ENCODE data around the gene DDX24. TPM values are rescaled to one million over a fixed set of nuclear protein-coding genes. Genes with fewer than 3 reads are reported as not detected.
A peak's percentile ranks its signal among the peaks of the same experiment; 100 is the strongest.

The DDX24 gene
- total RNA-seq, 2 donors from 2014 or later = 48.0 to 95.6 TPM

- Histone ChIP-seq H3K27ac (peak overlapping the region; percentile 69 to 85 (median 74)), H3K4me1 (peaks cover 51% of the 10 kb centered on the region), H3K27me3 (no peaks in the 10 kb centered on the region), H3K9me3 (no peaks in the 10 kb centered on the region), H3K36me3 (replicated peaks in 1 of 2; ENCODE audit: insufficient read depth in 1 of 2, low read depth in 2 of 2) (peaks cover 0 to 4% of the 10 kb centered on the region in 2 donors), H3K4me3 (no peak overlapping the region)
- TF ChIP-seq POLR2A (IDR thresholded peaks at IDR 0.05) = no peak
- no peak for TF ChIP-seq CTCF (IDR thresholded peaks at IDR 0.05)
- WGBS, 2 donors = 60 to 65% methylated on average over 8 of the region's 8 CpGs
- intact Hi-C loops (cut with DNase I) = no loop called here
- ATAC-seq (peak; percentile 74), DNase-seq (peak in 3 of 4 donors; percentile 49 to 70 (median 69))
These were observed 14.8 kb downstream of the DDX24 start for GRCh38 chr14:94066089-94066676.

GRCh38 chr14:94062344-94062940 lies 18.6 kb downstream of the DDX24 start:
- Histone ChIP-seq H3K27me3 (no peaks in the 10 kb centered on the region), H3K4me1 (peaks cover 83% of the 10 kb centered on the region), H3K9me3 (no peaks in the 10 kb centered on the region), H3K4me3 (no peak overlapping the region), H3K36me3 (replicated peaks in 1 of 2; ENCODE audit: insufficient read depth in 1 of 2, low read depth in 2 of 2) (peaks cover 0 to 14% of the 10 kb centered on the region in 2 donors), H3K27ac (peak overlapping the region in 1 of 4 donors; percentile 14)
- TF ChIP-seq CTCF (IDR thresholded peaks at IDR 0.05) = no peak
- no peak for TF ChIP-seq POLR2A (IDR thresholded peaks at IDR 0.05)
- DNase-seq = no peak
- no peak for ATAC-seq
- intact Hi-C loops (cut with DNase I) = no loop called here
- whole genome bisulfite sequencing, 2 donors = 81 to 87% methylated on average over 9 of the region's 9 CpGs

- Histone ChIP-seq H3K36me3 (replicated peaks in 1 of 2; ENCODE audit: insufficient read depth in 1 of 2, low read depth in 2 of 2) (peaks cover 0 to 14% of the 10 kb centered on the region in 2 donors), H3K4me3 (no peak overlapping the region), H3K27me3 (no peaks in the 10 kb centered on the region), H3K4me1 (peaks cover 72% of the 10 kb centered on the region), H3K27ac (peak overlapping the region in 3 of 4 donors; percentile 52 to 70 (median 67)), H3K9me3 (no peaks in the 10 kb centered on the region)
- WGBS, 2 donors = 31 to 39% methylated on average over 5 of the region's 5 CpGs
- TF ChIP-seq POLR2A (IDR thresholded peaks at IDR 0.05) (no peak), CTCF (IDR thresholded peaks at IDR 0.05) (no peak)
- ATAC-seq = no peak
- no peak for DNase-seq
- intact Hi-C loops (cut with DNase I) = no loop called here
These were observed 21.0 kb downstream of the DDX24 start for GRCh38 chr14:94059998-94060397.

- DNase-seq = peak; percentile 56 to 86 (median 64)
- no peaks in the 10 kb centered on the region for H3K27me3 ChIP-seq
- peak; percentile 92 for ATAC-seq
These were observed 22.3 kb downstream of the DDX24 start for GRCh38 chr14:94058674-94059138.

More at GRCh38 chr14:94058674-94059138, 22.3 kb downstream of the DDX24 start:
- Histone ChIP-seq H3K27ac (peak overlapping the region; percentile 52 to 70 (median 63)), H3K4me1 (peaks cover 66% of the 10 kb centered on the region), H3K9me3 (no peaks in the 10 kb centered on the region), H3K36me3 (replicated peaks in 1 of 2; ENCODE audit: insufficient read depth in 1 of 2, low read depth in 2 of 2) (peaks cover 4 to 21% of the 10 kb centered on the region in 2 donors), H3K4me3 (no peak overlapping the region)
- intact Hi-C loops (cut with DNase I) = no loop called here
- WGBS, 2 donors = 24 to 37% methylated on average over 5 of the region's 5 CpGs
- TF ChIP-seq CTCF (IDR thresholded peaks at IDR 0.05) = peak in 1 of 7 experiments; percentile 10
- no peak for TF ChIP-seq POLR2A (IDR thresholded peaks at IDR 0.05)

All from body of pancreas (tissue), 4 donors.